Ovary (tissue), 9 donors: ENCODE measurements around the gene DCBLD1. TPM values are rescaled to one million over a fixed set of nuclear protein-coding genes. Genes with fewer than 3 reads are reported as not detected.

Experiments
- DNase-seq, 5 donors: peaks; one replicate each; pipeline ENCODE4 v3.0.0-alpha.2; 2019 to 2020
- H3K27ac ChIP-seq, 2 donors: fragments of 200-600 bp; one replicate each; pipeline versions ENCODE4 v1.5.1 to v1.8.0; 2019 to 2022
- H3K27me3 ChIP-seq: fragments of 200-600 bp; one replicate; pipeline ENCODE4 v1.8.0; 2022
- H3K36me3 ChIP-seq: fragments of 200-600 bp; sonication (generic); one replicate; pipeline ENCODE4 v1.5.1; 2019
- H3K4me1 ChIP-seq: one replicate; pipeline ENCODE4 v1.8.1; 2013; ENCODE audit warnings: mild to moderate bottlenecking, moderate library complexity; ENCODE audit not compliant: insufficient read depth
- H3K4me3 ChIP-seq: fragments of 200-600 bp; sonication (generic); one replicate; pipeline ENCODE4 v1.5.1; 2017
- H3K9me3 ChIP-seq, 2 donors: fragments of 200-600 bp in 1 of 2; sonication (generic) in 1 of 2; one replicate each; pipeline versions ENCODE4 v1.5.1 to v1.8.1; 2013 to 2019; ENCODE audit warnings: mild to moderate bottlenecking in 1 of 2, moderate library complexity in 1 of 2
- CTCF ChIP-seq, 3 donors: fragments of 450-650 bp in 2 of 3; fragments of 200-600 bp in 1 of 3; IDR thresholded peaks; one replicate each; pipeline versions ENCODE4 v1.5.1 to v1.8.0; 2016 to 2022; ENCODE audit warnings: antibody characterized with exemption in 3 of 3, mild to moderate bottlenecking in 1 of 3
- EP300 ChIP-seq: sonication (generic); formaldehyde crosslinking; IDR thresholded peaks from one replicate; pipeline ENCODE4 v1.6.1; 2017; ENCODE audit warnings: antibody characterized with exemption
- POLR2A ChIP-seq: fragments of 450-650 bp; IDR thresholded peaks from one replicate; pipeline ENCODE4 v1.6.1; 2017; ENCODE audit warnings: antibody characterized with exemption, mild to moderate bottlenecking, moderate library complexity
- WGBS, 3 donors: extraction: QIAGEN DNeasy Blood & Tissue Kit in 1 of 3; methylation state at CpG; one replicate each; pipeline versions ENCODE4 v1.1.5 to v1.1.7; 2013 to 2017; 5-methylcytosine and 5-hydroxymethylcytosine counted together
- intact Hi-C, 4 donors: fragments of 100-400 bp; cut with DNase I; formaldehyde crosslinking; loops; one replicate each; pipeline versions ENCODE4 v1.11.0 to v1.15.1; 2022 to 2023
- polyA plus RNA-seq, 2 donors: library from polyadenylated mRNA; stranded (reverse); fragments of 200-250 nt in 1 of 2; fragments of 350-450 nt in 1 of 2; fragmentation: Illumina TruSeq in 1 of 2; extraction: RNeasy Lipid Tissue Mini Kit (QIAGEN cat#74804) in 1 of 2; gene quantifications; one replicate each; pipeline ENCODE4 v1.2.3, GENCODE V29; 2013 to 2014
- total RNA-seq, 7 donors: library from RNA; depleted of rRNA in 2 of 7; stranded (reverse); fragments of >200 nt in 2 of 7; fragmentation: NEBNext Ultra II Directional in 3 of 7; extraction: Animal tissue kit (Norgen Biotek cat#: 25700) in 3 of 7; gene quantifications; one replicate each; pipeline versions ENCODE4 v1.1.0 to v1.2.4, GENCODE V29; 2016 to 2023
- donor health status: DM: no; HTN: no; CAD: no; lungs with moderate emphysema.
- donor health status: DM: no; HTN: no; CAD: no.
- donor health status: Bipolar disorder and iron deficiency.
- donor health status: DM: yes; HTN: yes; CAD: no.
- donor health status: DM: no; HTN: no; CAD: no.
- donor health status: DM: yes; HTN: yes; CAD: no.

Gene DCBLD1
- total and polyA plus RNA-seq, 9 donors: 2.3 to 9.2 (median 3.3) TPM

GRCh38 chr6:117494694-117495318, 12.3 kb downstream of the DCBLD1 start:
- 88 to 93% (median 91%) methylated on average over 3 of the region's 3 CpGs for WGBS, 3 donors
- DNase-seq: no peak
- Histone ChIP-seq H3K27me3 (no peaks in the 10 kb centered on the region), H3K4me1 (no peaks in the 10 kb centered on the region), H3K36me3 (no peaks in the 10 kb centered on the region), H3K27ac (no peak overlapping the region), H3K4me3 (no peak overlapping the region), H3K9me3 (no peaks in the 10 kb centered on the region)
- intact Hi-C loops: no loop called here
- TF ChIP-seq CTCF (IDR thresholded peaks at IDR 0.05) (no peak), EP300 (no peak), POLR2A (no peak)

DNA sequence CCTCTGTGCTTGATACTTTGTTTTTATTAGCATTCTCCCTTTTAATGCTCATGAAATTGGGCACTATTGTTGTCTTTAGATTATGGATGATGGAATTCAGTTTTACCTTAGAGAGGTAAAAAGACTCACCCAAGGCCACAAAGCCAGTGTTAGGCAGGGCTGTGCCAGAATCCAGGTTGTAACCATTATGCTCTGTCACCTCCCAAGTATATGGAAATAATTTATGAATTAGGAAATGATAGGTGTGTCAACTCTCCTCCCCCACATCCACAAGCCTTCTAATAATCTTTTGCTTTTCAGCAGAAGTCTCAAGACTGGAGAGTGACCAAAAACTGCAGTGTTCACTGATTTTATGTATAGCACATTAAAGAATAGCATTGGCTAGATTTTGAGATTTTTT, 13.0 kb downstream of the DCBLD1 start:
- TF ChIP-seq CTCF (IDR thresholded peaks at IDR 0.05) (no peak), EP300 (no peak), POLR2A (no peak)
- H3K27ac ChIP-seq: no peak overlapping the region
- no peaks in the 10 kb centered on the region for H3K27me3 ChIP-seq

GRCh38 chr6:117495869-117496268, 13.4 kb downstream of the DCBLD1 start:
- H3K27me3 ChIP-seq: no peaks in the 10 kb centered on the region
- TF ChIP-seq CTCF (IDR thresholded peaks at IDR 0.05) (no peak), POLR2A (no peak), EP300 (no peak)
- H3K36me3 ChIP-seq: no peaks in the 10 kb centered on the region
- intact Hi-C loops: no loop called here
- no peaks in the 10 kb centered on the region for H3K4me1 ChIP-seq
- H3K4me3 ChIP-seq: no peak overlapping the region
- no peaks in the 10 kb centered on the region for H3K9me3 ChIP-seq
- H3K27ac ChIP-seq: no peak overlapping the region
- 92 to 99% (median 93%) methylated on average over 2 of the region's 2 CpGs for WGBS, 3 donors
- DNase-seq: no peak

More for the DNA sequence above, 13.0 kb downstream of the DCBLD1 start:
- H3K4me1 ChIP-seq: no peaks in the 10 kb centered on the region
- H3K9me3 ChIP-seq: no peaks in the 10 kb centered on the region
- intact Hi-C loops: no loop called here
- no peaks in the 10 kb centered on the region for H3K36me3 ChIP-seq
- H3K4me3 ChIP-seq: no peak overlapping the region
- no peak for DNase-seq

GRCh38 chr6:117496383-117496990, 14.0 kb downstream of the DCBLD1 start:
- Histone ChIP-seq H3K4me3 (no peak overlapping the region), H3K27ac (no peak overlapping the region), H3K9me3 (no peaks in the 10 kb centered on the region), H3K4me1 (no peaks in the 10 kb centered on the region), H3K36me3 (no peaks in the 10 kb centered on the region), H3K27me3 (no peaks in the 10 kb centered on the region)
- DNase-seq: no peak
- intact Hi-C loops: no loop called here
- TF ChIP-seq CTCF (IDR thresholded peaks at IDR 0.05) (no peak), EP300 (no peak), POLR2A (no peak)
- 93 to 100% (median 98%) methylated on average over 1 of the region's 1 CpG for WGBS, 3 donors
